Measurements from ENCODE around the gene ZNF134.

The ZNF134 gene

GRCh38 chr19:57664269-57665127, 50.5 kb downstream of the ZNF134 start:
- no peaks in the 10 kb centered on the region for H3K4me1 ChIP-seq
- peaks cover 13% of the 10 kb centered on the region for H3K27me3 ChIP-seq
- DNase-seq, result peak; percentile 76
- H3K36me3 ChIP-seq, result no peaks in the 10 kb centered on the region
- TF ChIP-seq CTCF (IDR thresholded peaks at IDR 0.05; ENCODE audit: low read depth, low read length), result no peak
- peak overlapping the region; percentile 60 for H3K4me3 ChIP-seq (ENCODE audit: low read depth, low read length)
- no peaks in the 10 kb centered on the region for H3K9me3 ChIP-seq

DNA sequence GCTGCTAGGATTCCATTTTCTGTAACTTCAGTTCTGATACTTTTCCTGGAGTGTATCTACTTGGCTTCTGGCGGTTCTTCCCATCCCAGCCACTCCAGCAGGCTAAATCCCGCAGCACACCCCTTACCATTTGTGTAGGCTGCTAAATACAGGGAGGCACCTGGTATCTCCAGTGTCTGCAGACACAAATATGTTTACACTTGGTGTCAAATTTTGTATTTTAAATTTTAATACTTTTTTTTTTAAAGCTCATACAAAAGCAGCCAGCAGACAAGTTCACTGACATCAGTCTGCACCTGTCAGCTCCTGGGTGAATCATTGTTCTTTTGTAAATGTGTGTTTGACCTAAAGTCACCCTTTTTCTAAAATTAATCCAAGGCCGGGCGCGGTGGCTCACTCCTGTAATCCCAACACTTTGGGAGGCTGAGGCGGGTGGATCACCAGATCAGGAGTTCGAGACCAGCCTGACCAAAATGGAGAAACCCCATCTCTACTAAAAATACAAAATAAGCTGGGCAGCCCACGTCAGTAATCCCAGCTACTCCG, 51.3 kb downstream of the ZNF134 start:
- H3K27me3 ChIP-seq, result peaks cover 6% of the 10 kb centered on the region
- H3K9me3 ChIP-seq, result no peaks in the 10 kb centered on the region
- no peak overlapping the region for H3K4me3 ChIP-seq (ENCODE audit: low read depth, low read length)
- no peaks in the 10 kb centered on the region for H3K36me3 ChIP-seq
- no peak for TF ChIP-seq CTCF (IDR thresholded peaks at IDR 0.05; ENCODE audit: low read depth, low read length)
- H3K4me1 ChIP-seq, result no peaks in the 10 kb centered on the region
- DNase-seq, result no peak

DNA sequence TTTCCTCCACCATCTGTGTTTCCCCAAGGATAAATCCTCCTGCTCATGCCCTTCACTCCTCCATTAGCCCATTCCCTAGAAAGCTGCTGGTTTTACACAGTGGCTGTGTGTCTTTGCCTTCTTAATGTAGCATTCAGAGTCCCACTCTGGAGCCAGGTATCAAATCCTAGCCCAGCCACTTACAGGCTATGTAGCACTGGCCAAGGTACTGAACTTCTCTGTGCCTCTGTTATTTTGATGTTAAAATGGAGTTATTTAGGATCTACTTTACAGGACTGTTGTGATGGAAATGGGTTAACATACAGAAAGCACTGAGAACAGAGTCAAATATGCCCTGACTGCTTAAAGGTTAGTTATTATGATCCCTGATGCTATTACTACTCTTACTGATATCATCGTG, 53.2 kb downstream of the ZNF134 start:
- H3K9me3 ChIP-seq, result no peaks in the 10 kb centered on the region
- no peak overlapping the region for H3K4me3 ChIP-seq (ENCODE audit: low read depth, low read length)
- DNase-seq, result no peak
- H3K36me3 ChIP-seq, result no peaks in the 10 kb centered on the region
- no peak for TF ChIP-seq CTCF (IDR thresholded peaks at IDR 0.05; ENCODE audit: low read depth, low read length)
- H3K27me3 ChIP-seq, result peaks cover 3% of the 10 kb centered on the region; the same call in 1 of the 2 replicates
- no peaks in the 10 kb centered on the region for H3K4me1 ChIP-seq

DNA sequence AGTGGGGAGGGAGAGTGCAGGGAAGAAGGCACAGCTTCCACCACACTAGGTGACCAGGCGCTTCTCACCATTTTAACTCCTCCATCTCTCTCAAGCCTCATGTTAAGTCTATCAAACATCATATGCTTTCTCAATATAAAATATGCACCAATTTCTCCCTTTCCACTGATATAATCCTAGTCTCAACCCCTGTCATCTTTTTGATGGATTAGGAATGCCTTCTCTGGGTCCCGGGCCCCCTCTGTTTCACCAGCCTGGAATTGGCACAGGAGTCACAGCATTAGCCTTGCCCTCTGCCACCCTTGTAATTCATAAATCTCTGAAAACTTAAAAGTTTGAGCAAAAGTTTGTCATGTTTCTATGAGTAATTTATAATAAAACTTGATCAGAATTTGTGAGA, 54.6 kb downstream of the ZNF134 start, which contains the start of gene ZSCAN4:
ZSCAN4 (plus strand) TSS at position 301 of the 400 bp plus-strand sequence. CDS start 7,211 bp downstream, outside the sequence.
- no peak for DNase-seq
- TF ChIP-seq CTCF (IDR thresholded peaks at IDR 0.05; ENCODE audit: low read depth, low read length), result no peak
- no peak within 1 kb of the TSS for H3K4me3 ChIP-seq (ENCODE audit: low read depth, low read length)
- H3K36me3 ChIP-seq, result no peaks in the 10 kb centered on the region
- no peaks in the 10 kb centered on the region for H3K9me3 ChIP-seq
- H3K27me3 ChIP-seq, result peaks cover 3% of the 10 kb centered on the region; the same call in 1 of the 2 replicates
- H3K4me1 ChIP-seq, result no peaks in the 10 kb centered on the region

- H3K27me3 ChIP-seq, result peaks cover 3% of the 10 kb centered on the region
- H3K4me3 ChIP-seq (ENCODE audit: low read depth, low read length), result no peak overlapping the region
- no peaks in the 10 kb centered on the region for H3K4me1 ChIP-seq
- TF ChIP-seq CTCF (IDR thresholded peaks at IDR 0.05; ENCODE audit: low read depth, low read length), result no peak
- H3K36me3 ChIP-seq, result no peaks in the 10 kb centered on the region
- DNase-seq, result no peak
- no peaks in the 10 kb centered on the region for H3K9me3 ChIP-seq
These were observed 57.3 kb downstream of the ZNF134 start for GRCh38 chr19:57671124-57671895.
